Subcutaneous adipose tissue (tissue), 4 donors: Measurements from ENCODE around the gene CPXM2. TPM values are rescaled to one million over a fixed set of nuclear protein-coding genes. Genes with fewer than 3 reads are reported as not detected.

Experiments
- total RNA-seq, 4 donors: library from RNA; depleted of rRNA; stranded (reverse); fragments of >200 nt; gene quantifications; one replicate each; pipeline ENCODE4 v1.1.0, GENCODE V29; 2016
- TF ChIP-seq, protein P1 (sequence below): fragments of 450-650 bp; IDR thresholded peaks from one replicate; pipeline ENCODE4 v1.5.1; 2016; ENCODE audit warnings: low read depth, mild to moderate bottlenecking, control low read depth, antibody characterized with exemption, moderate library complexity

CPXM2 gene
- total RNA-seq, 4 donors from 2014 or later: 4.4 to 11.7 (median 6.7) TPM

DNA sequence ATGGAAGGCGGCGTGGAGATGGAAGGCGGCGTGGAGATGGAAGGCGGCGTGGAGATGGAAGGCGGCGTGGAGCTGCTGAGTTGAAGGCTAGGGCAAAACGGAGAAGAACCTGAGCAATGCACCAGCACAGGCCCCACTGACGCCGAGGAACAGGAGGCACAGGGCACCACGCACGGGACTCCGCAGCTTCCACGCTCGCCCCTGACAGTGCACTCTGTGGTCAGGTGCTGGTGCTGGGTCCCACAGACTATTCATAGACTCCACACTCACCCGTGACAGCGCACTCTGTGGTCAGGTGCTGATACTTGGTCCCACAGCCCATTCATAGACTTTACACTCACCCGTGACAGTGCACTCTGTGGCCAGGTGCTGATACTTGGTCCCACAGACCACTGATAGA is 34.0 kb downstream of the CPXM2 start:
- TF ChIP-seq, protein P1, sequence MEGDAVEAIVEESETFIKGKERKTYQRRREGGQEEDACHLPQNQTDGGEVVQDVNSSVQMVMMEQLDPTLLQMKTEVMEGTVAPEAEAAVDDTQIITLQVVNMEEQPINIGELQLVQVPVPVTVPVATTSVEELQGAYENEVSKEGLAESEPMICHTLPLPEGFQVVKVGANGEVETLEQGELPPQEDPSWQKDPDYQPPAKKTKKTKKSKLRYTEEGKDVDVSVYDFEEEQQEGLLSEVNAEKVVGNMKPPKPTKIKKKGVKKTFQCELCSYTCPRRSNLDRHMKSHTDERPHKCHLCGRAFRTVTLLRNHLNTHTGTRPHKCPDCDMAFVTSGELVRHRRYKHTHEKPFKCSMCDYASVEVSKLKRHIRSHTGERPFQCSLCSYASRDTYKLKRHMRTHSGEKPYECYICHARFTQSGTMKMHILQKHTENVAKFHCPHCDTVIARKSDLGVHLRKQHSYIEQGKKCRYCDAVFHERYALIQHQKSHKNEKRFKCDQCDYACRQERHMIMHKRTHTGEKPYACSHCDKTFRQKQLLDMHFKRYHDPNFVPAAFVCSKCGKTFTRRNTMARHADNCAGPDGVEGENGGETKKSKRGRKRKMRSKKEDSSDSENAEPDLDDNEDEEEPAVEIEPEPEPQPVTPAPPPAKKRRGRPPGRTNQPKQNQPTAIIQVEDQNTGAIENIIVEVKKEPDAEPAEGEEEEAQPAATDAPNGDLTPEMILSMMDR: no peak

DNA sequence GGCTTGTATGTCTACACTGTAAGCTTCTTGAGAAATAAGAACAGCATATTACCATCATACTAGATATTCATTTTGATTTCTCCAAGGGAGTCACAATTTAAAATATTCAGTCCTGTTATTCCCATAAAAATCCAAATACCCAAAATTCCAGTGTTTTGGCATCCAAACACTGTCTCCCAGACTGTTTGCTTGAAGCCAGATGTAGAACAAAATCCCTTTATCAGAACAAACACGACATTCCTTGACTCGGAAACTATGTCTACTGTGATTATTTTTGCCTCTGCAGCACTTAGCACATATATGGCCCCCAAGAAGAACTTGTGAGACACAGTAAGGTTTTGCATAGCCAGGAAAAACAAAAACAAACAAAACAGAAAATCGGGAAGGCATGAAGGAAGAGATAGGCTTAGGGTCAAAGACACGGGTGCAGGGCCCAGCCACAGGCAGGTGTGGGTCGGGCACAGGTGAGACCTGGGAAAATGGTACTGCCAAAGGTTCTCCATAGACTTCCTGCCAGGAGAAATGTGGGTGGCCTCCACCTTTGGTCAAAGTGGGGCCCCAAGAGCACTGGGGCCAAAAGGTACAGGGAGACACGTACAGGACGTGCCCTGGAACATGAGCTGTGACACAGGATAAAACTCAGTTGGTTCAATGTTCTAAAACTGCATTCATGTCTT is 36.5 kb downstream of the CPXM2 start:
- TF ChIP-seq, protein P1: no peak

DNA sequence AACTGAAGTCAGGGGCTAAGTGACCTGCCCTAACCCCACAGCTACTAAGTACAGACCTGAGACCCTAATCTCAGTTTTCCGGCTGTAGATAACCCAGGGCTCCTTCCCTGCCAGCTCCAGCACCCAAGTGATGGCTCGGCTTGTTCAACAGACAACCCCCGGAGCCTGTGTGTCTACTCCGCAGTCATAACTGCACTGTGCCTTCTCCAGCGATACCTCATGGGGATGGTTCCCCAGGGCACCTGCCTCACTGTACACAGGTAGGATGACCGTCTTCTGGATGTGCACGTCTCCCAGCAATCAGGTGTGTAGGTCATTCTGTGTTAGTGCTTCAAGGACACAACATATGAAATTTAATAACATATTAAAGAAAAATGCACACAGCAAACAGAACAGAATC is 37.1 kb downstream of the CPXM2 start:
- TF ChIP-seq, protein P1: no peak

DNA sequence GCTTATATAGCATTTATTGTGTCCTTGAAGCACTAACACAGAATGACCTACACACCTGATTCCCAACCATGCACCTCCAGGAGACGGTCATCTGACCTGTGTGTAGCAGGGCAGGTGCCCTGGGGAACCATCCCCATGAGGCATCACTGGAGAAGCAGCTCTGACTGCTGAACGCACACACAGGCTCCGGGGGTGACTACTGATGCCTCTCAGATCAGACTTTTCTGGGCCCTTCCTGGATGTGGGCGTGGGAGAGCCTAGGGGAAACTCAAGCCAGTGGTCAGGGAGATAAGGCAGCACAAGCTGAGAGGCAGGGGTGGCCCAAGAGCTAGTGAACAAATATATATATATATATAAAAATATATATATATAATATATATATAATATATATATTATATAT is 37.6 kb downstream of the CPXM2 start:
- TF ChIP-seq, protein P1: no peak

DNA sequence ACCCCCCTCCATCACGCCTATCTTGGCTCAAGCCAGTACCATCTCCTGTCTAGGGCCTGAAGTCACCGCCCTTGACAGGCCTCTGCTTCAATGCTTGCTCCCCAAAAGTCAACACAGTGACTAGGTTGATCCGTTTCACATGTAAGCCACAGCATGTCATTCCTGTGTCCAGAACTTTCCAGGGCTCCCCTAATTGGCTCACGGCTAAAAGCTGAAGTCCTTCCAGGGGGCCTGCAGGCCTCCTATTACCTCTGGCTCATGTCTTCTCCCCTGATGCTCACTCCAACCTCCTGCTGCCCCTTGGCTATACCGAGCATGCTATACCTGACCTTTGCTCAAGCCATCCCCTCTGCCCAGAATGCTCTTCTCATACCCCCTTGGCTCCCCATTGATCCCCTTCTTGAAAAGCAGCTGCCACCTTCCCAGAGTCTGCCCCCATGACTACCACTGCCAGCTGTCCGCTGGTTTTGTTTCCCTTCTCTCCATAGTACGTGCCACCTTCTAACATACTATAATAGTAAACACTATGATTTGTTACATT is 39.1 kb downstream of the CPXM2 start:
- TF ChIP-seq, protein P1: no peak

DNA sequence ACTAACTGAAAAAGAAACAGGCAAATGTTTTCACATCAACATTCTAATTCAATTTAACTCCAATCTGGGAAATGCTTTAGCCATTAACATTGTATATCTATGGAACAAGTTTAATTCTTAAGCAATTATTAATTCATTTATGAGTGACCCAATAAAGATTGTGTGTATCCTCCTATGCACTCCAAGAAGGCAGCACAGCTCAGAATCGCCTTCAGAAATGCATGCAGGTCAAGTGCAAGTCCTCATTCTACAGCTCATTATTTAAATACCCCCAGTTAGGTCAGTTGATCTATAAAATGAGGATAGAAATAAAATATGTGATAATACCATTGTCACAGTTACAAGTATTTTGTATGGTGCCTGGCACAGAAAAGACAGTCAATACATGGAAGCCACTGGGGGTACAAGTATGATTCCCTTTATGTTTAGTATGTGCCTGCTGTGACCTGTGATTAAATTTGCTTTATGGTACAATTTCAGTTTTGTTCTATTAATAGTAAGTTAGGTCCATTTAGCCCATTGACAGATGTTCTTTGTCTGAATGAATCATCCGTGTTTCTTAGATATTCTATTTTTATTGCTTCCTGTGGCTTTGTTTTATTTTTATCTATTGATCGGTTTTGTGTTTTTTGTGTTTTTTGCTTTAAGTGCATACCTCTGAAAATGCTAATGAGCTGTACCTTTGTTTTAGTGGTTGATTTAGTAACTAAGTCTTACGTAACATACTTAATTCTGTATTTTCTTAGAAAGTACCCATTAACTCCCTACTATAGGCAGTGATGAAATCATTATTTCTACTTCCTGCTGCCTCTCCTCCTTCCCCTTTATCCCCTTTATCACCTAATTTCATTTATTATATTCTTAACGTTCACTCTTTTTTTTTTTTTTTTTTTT is 42.8 kb downstream of the CPXM2 start:
- TF ChIP-seq, protein P1: no peak
